ENCODE results near the gene MKS1.

Gene MKS1

DNA sequence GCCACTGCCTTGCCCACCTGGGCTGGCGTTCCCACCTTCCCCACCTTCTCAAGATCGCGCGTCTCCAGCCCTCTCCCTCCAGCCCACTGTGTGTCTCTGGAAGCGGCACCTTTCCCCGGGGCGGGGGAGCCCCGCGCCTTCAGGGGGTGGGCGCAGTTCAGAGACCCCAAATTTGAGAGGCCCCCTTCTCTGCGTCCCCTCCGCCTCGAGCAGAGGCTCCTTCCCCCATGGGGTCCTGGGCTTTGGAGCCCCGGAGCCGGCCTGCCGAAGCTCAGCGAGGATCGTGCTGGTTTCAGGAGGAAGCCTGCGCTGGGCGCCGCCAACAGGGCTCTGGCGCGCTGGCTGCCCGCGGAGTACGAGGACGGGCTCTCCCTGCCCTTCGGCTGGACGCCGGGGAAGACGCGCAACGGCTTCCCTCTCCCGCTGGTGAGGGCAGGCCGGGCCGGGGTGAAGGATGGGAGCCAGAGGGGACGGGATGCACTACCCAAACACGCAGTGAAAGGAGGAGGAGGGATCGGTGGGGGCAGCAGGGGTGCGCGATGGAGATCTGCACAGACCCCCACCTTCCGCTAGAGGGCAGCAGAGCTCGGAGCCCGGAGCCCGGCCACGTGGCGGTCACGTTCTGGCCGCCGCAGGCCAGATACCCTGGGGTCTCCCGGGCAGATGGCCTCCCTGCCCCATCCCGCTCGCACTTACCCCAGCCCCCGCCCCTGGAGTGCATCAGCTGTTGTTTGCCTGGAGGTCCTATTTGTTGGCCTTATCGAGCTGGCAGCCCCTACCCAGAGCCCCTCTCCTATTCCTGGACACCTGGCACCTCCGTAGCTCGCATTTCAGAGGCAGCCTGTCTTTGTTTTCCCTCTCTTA lies 30.4 kb upstream of the MKS1 start (continued):
- TF ChIP-seq, protein P1, sequence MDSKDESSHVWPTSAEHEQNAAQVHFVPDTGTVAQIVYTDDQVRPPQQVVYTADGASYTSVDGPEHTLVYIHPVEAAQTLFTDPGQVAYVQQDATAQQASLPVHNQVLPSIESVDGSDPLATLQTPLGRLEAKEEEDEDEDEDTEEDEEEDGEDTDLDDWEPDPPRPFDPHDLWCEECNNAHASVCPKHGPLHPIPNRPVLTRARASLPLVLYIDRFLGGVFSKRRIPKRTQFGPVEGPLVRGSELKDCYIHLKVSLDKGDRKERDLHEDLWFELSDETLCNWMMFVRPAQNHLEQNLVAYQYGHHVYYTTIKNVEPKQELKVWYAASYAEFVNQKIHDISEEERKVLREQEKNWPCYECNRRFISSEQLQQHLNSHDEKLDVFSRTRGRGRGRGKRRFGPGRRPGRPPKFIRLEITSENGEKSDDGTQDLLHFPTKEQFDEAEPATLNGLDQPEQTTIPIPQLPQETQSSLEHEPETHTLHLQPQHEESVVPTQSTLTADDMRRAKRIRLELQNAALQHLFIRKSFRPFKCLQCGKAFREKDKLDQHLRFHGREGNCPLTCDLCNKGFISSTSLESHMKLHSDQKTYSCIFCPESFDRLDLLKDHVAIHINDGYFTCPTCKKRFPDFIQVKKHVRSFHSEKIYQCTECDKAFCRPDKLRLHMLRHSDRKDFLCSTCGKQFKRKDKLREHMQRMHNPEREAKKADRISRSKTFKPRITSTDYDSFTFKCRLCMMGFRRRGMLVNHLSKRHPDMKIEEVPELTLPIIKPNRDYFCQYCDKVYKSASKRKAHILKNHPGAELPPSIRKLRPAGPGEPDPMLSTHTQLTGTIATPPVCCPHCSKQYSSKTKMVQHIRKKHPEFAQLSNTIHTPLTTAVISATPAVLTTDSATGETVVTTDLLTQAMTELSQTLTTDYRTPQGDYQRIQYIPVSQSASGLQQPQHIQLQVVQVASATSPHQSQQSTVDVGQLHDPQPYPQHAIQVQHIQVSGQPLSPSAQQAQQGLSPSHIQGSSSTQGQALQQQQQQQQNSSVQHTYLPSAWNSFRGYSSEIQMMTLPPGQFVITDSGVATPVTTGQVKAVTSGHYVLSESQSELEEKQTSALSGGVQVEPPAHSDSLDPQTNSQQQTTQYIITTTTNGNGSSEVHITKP (tag by site-specific recombination; IDR thresholded peaks at IDR 0.05), result no peak
- TF ChIP-seq ZNF202 (tag by site-specific recombination; IDR thresholded peaks at IDR 0.05; ENCODE audit: borderline replicate concordance), result no peak
- TF ChIP-seq KLF9 (tag by site-specific recombination; IDR thresholded peaks at IDR 0.05; ENCODE audit: low read depth), result 0 out of 2 replicates have a peak, but pooled peaks have one; percentile 24
- TF ChIP-seq ZNF530 (tag by site-specific recombination; IDR thresholded peaks at IDR 0.05; ENCODE audit: low read depth), result no peak
- TF ChIP-seq ZNF112 (tag by site-specific recombination; IDR thresholded peaks at IDR 0.05), result no peak
- TF ChIP-seq, protein P2, sequence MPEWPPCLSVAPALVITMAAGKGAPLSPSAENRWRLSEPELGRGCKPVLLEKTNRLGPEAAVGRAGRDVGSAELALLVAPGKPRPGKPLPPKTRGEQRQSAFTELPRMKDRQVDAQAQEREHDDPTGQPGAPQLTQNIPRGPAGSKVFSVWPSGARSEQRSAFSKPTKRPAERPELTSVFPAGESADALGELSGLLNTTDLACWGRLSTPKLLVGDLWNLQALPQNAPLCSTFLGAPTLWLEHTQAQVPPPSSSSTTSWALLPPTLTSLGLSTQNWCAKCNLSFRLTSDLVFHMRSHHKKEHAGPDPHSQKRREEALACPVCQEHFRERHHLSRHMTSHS (tag by site-specific recombination; IDR thresholded peaks at IDR 0.05), result no peak
- TF ChIP-seq ZNF239 (tag by site-specific recombination; IDR thresholded peaks at IDR 0.05), result no peak
- TF ChIP-seq ZNF169 (tag by site-specific recombination; IDR thresholded peaks at IDR 0.05), result no peak
- no peak for TF ChIP-seq ZNF837 (tag by site-specific recombination; IDR thresholded peaks at IDR 0.05)
- TF ChIP-seq, protein P3, sequence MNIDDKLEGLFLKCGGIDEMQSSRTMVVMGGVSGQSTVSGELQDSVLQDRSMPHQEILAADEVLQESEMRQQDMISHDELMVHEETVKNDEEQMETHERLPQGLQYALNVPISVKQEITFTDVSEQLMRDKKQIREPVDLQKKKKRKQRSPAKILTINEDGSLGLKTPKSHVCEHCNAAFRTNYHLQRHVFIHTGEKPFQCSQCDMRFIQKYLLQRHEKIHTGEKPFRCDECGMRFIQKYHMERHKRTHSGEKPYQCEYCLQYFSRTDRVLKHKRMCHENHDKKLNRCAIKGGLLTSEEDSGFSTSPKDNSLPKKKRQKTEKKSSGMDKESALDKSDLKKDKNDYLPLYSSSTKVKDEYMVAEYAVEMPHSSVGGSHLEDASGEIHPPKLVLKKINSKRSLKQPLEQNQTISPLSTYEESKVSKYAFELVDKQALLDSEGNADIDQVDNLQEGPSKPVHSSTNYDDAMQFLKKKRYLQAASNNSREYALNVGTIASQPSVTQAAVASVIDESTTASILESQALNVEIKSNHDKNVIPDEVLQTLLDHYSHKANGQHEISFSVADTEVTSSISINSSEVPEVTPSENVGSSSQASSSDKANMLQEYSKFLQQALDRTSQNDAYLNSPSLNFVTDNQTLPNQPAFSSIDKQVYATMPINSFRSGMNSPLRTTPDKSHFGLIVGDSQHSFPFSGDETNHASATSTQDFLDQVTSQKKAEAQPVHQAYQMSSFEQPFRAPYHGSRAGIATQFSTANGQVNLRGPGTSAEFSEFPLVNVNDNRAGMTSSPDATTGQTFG (tag by site-specific recombination; IDR thresholded peaks at IDR 0.05; ENCODE audit: borderline replicate concordance), result no peak
- no peak for TF ChIP-seq SCRT1 (tag by site-specific recombination; IDR thresholded peaks at IDR 0.05; ENCODE audit: borderline replicate concordance)
- TF ChIP-seq KLF1 (tag by site-specific recombination; IDR thresholded peaks at IDR 0.05), result no peak
- TF ChIP-seq GFI1B (tag by site-specific recombination; IDR thresholded peaks at IDR 0.05), result no peak
- TF ChIP-seq ZNF391 (tag by site-specific recombination; IDR thresholded peaks at IDR 0.05; ENCODE audit: borderline replicate concordance, low read depth), result no peak
- TF ChIP-seq ZNF660 (tag by site-specific recombination; IDR thresholded peaks at IDR 0.05), result no peak
- TF ChIP-seq ZNF549 (tag by site-specific recombination; IDR thresholded peaks at IDR 0.05), result no peak
- TF ChIP-seq MEIS1 (CRISPR knock-in tag; IDR thresholded peaks at IDR 0.05; ENCODE audit: borderline replicate concordance), result no peak
- peak; percentile 63; the same call in 1 of the 2 replicates for TF ChIP-seq ZNF324 (tag by site-specific recombination; IDR thresholded peaks at IDR 0.05)
- TF ChIP-seq, protein P4, sequence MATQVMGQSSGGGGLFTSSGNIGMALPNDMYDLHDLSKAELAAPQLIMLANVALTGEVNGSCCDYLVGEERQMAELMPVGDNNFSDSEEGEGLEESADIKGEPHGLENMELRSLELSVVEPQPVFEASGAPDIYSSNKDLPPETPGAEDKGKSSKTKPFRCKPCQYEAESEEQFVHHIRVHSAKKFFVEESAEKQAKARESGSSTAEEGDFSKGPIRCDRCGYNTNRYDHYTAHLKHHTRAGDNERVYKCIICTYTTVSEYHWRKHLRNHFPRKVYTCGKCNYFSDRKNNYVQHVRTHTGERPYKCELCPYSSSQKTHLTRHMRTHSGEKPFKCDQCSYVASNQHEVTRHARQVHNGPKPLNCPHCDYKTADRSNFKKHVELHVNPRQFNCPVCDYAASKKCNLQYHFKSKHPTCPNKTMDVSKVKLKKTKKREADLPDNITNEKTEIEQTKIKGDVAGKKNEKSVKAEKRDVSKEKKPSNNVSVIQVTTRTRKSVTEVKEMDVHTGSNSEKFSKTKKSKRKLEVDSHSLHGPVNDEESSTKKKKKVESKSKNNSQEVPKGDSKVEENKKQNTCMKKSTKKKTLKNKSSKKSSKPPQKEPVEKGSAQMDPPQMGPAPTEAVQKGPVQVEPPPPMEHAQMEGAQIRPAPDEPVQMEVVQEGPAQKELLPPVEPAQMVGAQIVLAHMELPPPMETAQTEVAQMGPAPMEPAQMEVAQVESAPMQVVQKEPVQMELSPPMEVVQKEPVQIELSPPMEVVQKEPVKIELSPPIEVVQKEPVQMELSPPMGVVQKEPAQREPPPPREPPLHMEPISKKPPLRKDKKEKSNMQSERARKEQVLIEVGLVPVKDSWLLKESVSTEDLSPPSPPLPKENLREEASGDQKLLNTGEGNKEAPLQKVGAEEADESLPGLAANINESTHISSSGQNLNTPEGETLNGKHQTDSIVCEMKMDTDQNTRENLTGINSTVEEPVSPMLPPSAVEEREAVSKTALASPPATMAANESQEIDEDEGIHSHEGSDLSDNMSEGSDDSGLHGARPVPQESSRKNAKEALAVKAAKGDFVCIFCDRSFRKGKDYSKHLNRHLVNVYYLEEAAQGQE (tag by site-specific recombination; IDR thresholded peaks at IDR 0.05), result no peak
- no peak for TF ChIP-seq ZNF670 (tag by site-specific recombination; IDR thresholded peaks at IDR 0.05; ENCODE audit: low read depth)
- no peak for TF ChIP-seq REPIN1 (tag by site-specific recombination; IDR thresholded peaks at IDR 0.05; ENCODE audit: low read depth)
- TF ChIP-seq, protein P5, sequence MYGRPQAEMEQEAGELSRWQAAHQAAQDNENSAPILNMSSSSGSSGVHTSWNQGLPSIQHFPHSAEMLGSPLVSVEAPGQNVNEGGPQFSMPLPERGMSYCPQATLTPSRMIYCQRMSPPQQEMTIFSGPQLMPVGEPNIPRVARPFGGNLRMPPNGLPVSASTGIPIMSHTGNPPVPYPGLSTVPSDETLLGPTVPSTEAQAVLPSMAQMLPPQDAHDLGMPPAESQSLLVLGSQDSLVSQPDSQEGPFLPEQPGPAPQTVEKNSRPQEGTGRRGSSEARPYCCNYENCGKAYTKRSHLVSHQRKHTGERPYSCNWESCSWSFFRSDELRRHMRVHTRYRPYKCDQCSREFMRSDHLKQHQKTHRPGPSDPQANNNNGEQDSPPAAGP (tag by site-specific recombination; IDR thresholded peaks at IDR 0.05), result 0 out of 2 replicates have a peak, but pooled peaks have one; percentile 32
- no peak for TF ChIP-seq ZNF621 (tag by site-specific recombination; IDR thresholded peaks at IDR 0.05)
- TF ChIP-seq SP7 (tag by site-specific recombination; IDR thresholded peaks at IDR 0.05), result peak; percentile 51; the same call in 1 of the 2 replicates
- no peak for TF ChIP-seq ZNF596 (tag by site-specific recombination; IDR thresholded peaks at IDR 0.05)
- TF ChIP-seq ZBTB1 (tag by site-specific recombination; IDR thresholded peaks at IDR 0.05), result no peak
- TF ChIP-seq KLF10 (tag by site-specific recombination; IDR thresholded peaks at IDR 0.05), result no peak
- no peak for TF ChIP-seq ZNF571 (tag by site-specific recombination; IDR thresholded peaks at IDR 0.05)
- no peak for TF ChIP-seq ZNF248 (tag by site-specific recombination; IDR thresholded peaks at IDR 0.05)

Data from HEK293 (cell line).